GM18873 (cell line): Measurements from ENCODE around the gene GDPD5.
A peak's percentile ranks its signal among the peaks of the same experiment; 100 is the strongest.

Experiments used
- ATAC-seq: cut with Tn5 transposase; IDR thresholded peaks from one replicate; pipeline ENCODE4 v1.9.1; 2021; ENCODE audit warnings: mild to moderate bottlenecking, moderate library complexity, moderate number of reproducible peaks; ENCODE audit not compliant: unreplicated experiment, low FRiP score

GDPD5 gene

DNA sequence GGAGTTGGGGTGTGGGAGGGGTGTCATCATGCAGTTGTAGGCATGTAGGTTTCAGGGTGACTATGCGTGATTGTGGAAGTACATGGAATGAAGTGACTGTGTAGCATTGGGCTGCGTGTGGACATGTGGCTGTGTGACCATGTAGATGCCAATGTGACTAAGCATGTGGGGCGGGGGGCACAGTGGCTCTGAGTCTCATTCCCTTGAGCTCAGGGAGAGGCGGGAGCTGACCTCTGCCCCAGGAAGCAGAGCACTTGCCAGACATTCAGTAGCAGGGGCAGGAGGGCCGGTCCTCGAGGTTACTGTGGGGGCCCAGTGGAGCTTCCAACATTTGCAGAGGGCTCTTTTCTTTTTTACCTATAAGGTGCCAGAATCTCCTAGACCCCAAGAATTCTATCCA, 92.3 kb downstream of the GDPD5 start:
- ATAC-seq = no peak

GRCh38 chr11:75432911-75433321, 92.8 kb downstream of the GDPD5 start, which contains the start of gene KLHL35:
Gene KLHL35, minus strand, starts transcription at chr11:75433203. Its CDS starts 2,574 bp downstream, at chr11:75430629.
- ATAC-seq = no peak

DNA sequence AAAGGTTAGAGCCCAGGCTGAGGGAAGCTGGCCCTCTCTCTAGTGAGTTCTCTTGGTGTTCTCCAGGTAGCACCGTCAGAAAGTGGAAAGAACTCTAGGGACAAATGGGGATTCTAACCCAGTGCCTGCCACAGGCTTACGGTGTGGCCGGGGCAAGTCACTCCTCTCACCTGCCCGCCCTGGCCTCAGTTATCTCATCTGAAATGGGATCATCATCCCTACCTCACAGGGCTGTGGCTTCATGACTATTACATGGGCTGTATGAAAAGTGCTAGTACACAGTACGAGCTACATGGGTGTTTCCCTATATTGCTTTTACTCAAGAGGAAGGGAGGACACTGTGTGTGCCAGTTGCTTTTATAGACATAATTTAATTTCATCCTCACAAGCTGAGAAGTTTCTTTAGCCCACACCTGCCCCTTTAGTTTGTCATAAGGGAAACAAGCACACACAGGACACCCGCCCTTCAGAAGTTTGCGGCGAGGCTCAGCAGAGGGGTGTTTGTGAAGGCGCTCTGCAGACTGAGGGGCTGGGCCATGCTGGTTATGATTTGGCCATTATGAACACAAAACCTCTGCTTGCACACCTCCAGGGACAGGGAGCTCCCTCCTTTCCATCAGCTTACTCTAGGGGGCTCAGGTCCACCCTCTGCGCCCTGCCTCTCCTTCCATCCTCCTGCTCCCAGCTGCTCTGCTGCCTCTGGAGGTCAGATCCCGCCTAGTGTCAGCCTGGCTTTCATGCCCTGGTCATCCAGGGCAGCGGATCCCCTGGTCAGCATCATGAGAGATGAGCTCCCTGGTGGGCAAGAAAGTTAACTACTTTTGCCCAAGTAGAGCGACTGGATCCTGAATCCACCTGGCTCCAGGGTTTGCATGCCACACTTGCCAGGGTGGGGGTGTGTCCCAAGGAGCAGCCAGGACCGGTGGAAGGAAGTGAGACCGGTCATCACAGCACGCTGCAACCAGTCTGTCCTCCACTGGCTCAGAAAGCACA, 93.9 kb downstream of the GDPD5 start:
- no peak for ATAC-seq

DNA sequence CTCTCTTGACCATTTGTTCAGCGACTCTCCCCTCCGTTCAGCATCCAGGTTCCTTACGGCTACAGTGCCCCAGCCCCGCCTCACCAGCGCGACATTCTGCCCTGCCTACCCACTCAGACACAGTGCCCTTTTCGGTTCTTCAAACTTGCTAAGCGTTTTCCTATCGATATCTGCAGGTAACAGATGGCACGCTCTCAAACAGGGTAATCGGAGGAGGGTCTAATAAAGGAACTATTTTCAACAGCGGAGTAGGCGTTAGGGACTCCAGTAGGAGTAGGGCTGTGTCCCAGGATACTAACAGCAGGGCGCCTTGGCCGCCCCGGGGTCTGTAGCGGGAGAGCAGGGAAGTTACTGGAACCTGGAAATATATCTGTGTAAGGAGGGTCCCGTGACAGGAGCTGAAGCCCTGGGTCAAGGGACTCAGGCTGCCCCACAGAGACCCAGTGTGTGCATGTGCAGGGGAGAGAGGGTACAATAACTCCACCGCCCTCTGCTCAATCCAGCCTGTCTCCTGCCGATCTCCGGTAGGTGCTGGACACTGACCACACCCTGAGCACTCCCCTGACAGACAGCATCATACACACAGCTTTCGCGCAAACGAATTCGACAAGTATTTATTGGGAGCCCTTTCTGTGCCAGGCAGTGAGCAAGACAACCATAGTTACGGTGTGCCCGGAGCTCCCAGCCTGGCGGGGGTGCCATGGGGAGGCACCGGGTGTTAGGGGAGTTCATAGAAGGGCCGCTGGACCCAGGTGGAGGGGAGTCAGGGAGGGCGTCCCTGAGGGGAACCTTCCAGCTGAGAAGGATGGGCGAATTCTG, 94.8 kb downstream of the GDPD5 start:
- no peak for ATAC-seq

GRCh38 chr11:75429902-75430713, 95.6 kb downstream of the GDPD5 start:
- ATAC-seq = no peak

GRCh38 chr11:75429641-75429901, 96.2 kb downstream of the GDPD5 start:
- no peak for ATAC-seq

- no peak for ATAC-seq
Measured at GRCh38 chr11:75428989-75429640, 96.6 kb downstream of the GDPD5 start.

- peak; percentile 56 for ATAC-seq
Measured at GRCh38 chr11:75428281-75428724, 97.4 kb downstream of the GDPD5 start.

DNA sequence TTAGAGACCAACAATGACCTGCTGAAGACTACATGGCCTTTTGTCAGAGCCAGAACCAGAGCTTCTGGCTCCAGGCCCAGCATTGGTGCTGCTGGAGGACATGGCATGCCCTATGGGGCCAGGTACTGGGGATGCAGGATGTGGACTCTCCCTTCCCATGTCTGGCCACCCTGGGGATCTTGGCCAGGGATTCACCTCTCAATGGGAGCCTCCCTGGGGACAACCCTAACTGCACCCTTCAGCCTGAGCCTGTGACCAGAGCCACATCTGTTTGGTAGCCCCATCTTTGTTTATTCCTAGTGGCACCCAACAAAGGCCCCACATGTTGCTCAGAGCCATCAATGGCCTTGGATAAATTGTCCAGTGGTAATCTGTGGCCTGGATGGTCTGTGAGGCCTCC, 98.6 kb downstream of the GDPD5 start:
- ATAC-seq = no peak

- no peak for ATAC-seq
Measured at GRCh38 chr11:75426720-75427086, 99.0 kb downstream of the GDPD5 start.

- ATAC-seq = no peak
Measured at GRCh38 chr11:75425422-75425821, 100.3 kb downstream of the GDPD5 start.

DNA sequence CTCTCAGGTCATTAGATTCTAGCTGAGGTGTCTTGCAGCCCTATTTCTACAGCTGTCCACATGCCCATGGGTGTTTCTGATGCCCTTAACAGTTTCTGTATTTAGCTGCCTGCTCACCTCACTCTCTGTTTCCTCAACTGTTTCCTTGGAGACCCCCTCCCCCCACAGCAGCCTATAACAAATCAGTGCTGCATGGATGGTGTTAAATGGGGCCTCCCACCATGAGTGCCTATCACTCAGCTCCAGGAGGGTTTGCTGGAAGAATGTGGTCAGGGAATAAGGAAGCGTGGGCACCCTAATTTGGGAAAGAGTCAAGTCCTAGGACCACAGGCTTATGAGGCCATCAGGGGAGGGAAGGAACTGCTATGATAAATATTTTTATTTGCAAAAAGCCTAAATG, 101.3 kb downstream of the GDPD5 start:
- no peak for ATAC-seq

DNA sequence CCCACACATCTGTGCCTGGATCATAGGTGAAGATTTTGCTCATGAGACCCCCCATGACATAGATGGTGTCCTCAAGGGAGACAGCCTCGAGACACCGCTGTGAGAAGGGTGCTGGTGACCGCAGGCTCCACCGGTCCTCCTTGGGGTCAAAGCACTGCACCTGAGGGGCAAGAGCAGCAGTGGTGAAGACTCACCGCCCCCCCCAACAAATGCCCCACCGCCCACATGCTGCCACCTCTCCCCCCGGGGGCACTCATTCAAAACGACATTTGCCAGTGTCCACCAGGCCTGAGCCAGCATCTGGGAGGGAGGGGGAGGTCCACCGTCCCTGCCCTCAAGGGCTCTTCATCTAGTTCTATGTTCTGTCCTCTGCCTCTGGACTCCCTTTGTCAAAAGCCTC, 102.0 kb downstream of the GDPD5 start:
- ATAC-seq = no peak

GRCh38 chr11:75422248-75423231, 103.2 kb downstream of the GDPD5 start:
- ATAC-seq = no peak

GRCh38 chr11:75421902-75422247, 103.9 kb downstream of the GDPD5 start:
- no peak for ATAC-seq

- ATAC-seq = no peak
Measured at GRCh38 chr11:75421035-75421602, 104.6 kb downstream of the GDPD5 start.

- no peak for ATAC-seq
Measured at GRCh38 chr11:75420224-75421034, 105.3 kb downstream of the GDPD5 start.

- ATAC-seq = no peak
Measured at GRCh38 chr11:75413864-75414263, 111.9 kb downstream of the GDPD5 start.
